DMS153 treated with DMSO at 0.1 percent for 48 hours (cell line): Measurements from ENCODE around the gene GPRIN1.
"Not testable (repeated sequence)": the region's sequence is repeated elsewhere in the genome, so short reads cannot be mapped to it uniquely, and the experiment has no call there.

ENCODE experiments used
- DNase-seq: peaks from one replicate; lab custom pipeline; 2025; ENCODE audit not compliant: unreplicated experiment; lab: John Stamatoyannopoulos, UW

The GPRIN1 gene

GRCh38 chr5:176575488-176576422 is 34.2 kb downstream of the GPRIN1 start:
- DNase-seq = no peak

- no peak for DNase-seq
Observed at GRCh38 chr5:176575066-176575465, 34.9 kb downstream of the GPRIN1 start.

- DNase-seq = no peak
Observed at GRCh38 chr5:176574297-176574591, 35.7 kb downstream of the GPRIN1 start.

GRCh38 chr5:176573564-176574296 is 36.2 kb downstream of the GPRIN1 start:
- DNase-seq = no peak

GRCh38 chr5:176570044-176570443 is 39.9 kb downstream of the GPRIN1 start:
- no peak for DNase-seq

GRCh38 chr5:176568657-176569056 is 41.3 kb downstream of the GPRIN1 start:
- DNase-seq = no peak

- no peak for DNase-seq
Observed at GRCh38 chr5:176565760-176566288, 44.1 kb downstream of the GPRIN1 start.

- DNase-seq = no peak
Observed at GRCh38 chr5:176564002-176564401, 46.0 kb downstream of the GPRIN1 start.

GRCh38 chr5:176562189-176562588 is 47.8 kb downstream of the GPRIN1 start:
- DNase-seq = no peak

GRCh38 chr5:176561259-176561658 is 48.7 kb downstream of the GPRIN1 start:
- no peak for DNase-seq

- DNase-seq = no peak
Observed at GRCh38 chr5:176560364-176560763, 49.6 kb downstream of the GPRIN1 start.

GRCh38 chr5:176559683-176560082 is 50.3 kb downstream of the GPRIN1 start:
- DNase-seq = no peak

- no peak for DNase-seq
Observed at GRCh38 chr5:176557846-176558245, 52.1 kb downstream of the GPRIN1 start.

- DNase-seq = no peak
Observed at GRCh38 chr5:176553260-176554085, 56.5 kb downstream of the GPRIN1 start.

- no peak for DNase-seq
Observed at GRCh38 chr5:176552332-176552869, 57.6 kb downstream of the GPRIN1 start.

- not testable (repeated sequence) for DNase-seq
Observed at GRCh38 chr5:176550937-176551336, 59.0 kb downstream of the GPRIN1 start.

GRCh38 chr5:176550275-176550831 is 59.6 kb downstream of the GPRIN1 start:
- no peak for DNase-seq

GRCh38 chr5:176549871-176550270 is 60.1 kb downstream of the GPRIN1 start:
- no peak for DNase-seq

GRCh38 chr5:176548967-176549444 is 61.0 kb downstream of the GPRIN1 start, which contains the start of gene CDHR2:
TSS of gene CDHR2 (plus strand) at chr5:176549342. CDS start at chr5:176565353, 16,011 bp downstream.
- no peak for DNase-seq

GRCh38 chr5:176547802-176548201 is 62.2 kb downstream of the GPRIN1 start:
- no peak for DNase-seq
